ENCODE results near the gene GNA12.
A peak's percentile ranks its signal among the peaks of the same experiment; 100 is the strongest.
"Not testable (repeated sequence)": the region's sequence is repeated elsewhere in the genome, so short reads cannot be mapped to it uniquely, and the experiment has no call there.

GNA12 gene

GRCh38 chr7:2713370-2713769 is 130.7 kb downstream of the GNA12 start:
- no peak for DNase-seq (ENCODE audit: low read depth)

- no peak for DNase-seq (ENCODE audit: low read depth)
These were observed 132.0 kb downstream of the GNA12 start for GRCh38 chr7:2711895-2712675.

DNA sequence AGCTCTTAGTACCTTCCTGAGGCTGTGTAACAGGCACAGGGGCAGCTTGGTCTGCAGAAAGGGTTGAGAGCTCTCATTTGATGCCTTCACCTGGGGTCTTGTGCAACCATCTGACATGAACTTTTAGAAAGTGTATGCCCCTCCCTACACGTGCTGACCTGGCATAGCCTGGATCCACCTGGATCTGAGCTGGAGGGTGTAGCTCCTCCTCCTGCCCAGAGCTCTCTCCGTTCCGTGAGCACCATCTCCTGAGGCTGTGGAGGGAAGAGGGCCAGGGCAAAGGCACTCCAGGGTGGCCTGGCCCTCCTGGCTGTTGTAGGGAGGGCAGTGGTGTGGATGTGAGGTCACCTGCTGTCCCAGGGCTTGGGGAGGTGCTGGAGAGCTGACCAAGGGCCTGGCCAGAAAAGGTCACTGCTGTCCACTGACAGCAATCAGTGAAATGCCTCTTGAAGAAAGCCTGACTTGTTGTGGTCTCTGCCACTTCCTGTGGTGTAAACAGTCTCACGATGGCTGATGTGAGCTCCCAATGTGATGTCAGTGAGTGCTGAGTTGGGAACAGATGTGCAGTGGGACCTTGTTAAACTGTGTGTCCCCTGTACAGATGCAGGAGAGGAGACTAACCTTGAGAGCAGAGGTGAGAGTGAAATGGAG is 133.1 kb downstream of the GNA12 start:
- no peak for DNase-seq (ENCODE audit: low read depth)

DNA sequence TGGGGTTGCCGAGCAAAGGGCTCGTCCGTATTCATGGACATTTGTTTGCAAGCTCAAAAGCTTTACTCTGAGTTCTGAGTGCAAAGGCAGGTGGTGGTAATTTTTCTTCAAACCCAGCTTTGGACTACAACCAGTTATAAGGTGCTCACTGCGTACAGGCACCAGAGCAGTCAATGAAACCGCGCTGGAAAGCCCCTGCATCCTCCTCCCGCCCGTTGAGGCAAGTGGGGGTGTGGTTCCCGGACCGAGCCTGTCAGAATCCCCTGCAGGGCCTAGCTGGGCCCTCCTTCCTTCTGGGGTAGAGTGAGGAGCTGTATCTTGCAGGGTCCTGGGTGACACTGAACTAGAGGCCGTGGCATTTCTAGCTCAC is 133.8 kb downstream of the GNA12 start:
- no peak for DNase-seq (ENCODE audit: low read depth)

DNA sequence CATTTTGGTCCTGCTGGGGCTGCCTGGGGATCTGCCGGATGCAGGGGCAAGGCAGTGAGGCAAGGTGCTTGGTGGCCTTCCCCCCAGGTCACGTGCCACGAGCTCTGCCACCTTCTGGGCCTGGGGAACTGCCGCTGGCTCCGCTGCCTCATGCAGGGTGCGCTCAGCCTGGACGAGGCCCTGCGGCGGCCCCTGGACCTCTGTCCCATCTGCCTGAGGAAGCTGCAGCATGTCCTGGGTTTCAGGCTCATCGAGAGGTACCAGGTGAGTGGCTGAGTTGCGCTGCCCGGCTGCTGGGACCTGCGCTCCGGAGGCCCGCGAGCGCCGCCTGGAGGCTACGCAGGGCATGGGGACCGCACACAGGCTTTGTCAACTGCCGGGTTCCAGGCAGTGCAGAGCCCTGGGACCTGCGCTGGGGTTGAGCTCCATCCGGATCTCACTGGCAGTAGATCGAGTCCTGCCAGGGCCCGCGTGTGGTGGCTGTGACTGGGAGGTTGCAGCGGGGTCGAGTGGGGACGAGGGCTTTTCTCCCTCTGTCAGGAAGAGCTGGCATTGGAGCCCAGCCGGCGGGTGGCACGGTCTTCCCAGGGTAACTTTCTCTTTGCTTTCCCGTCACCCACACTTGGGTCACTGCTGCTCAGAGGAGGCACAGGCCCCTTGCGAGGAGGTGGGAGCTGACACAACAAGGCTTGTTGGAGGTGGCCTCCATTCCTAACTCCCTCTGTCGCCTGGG is 134.4 kb downstream of the GNA12 start:
- peak; percentile 30 for DNase-seq (ENCODE audit: low read depth)

- DNase-seq (ENCODE audit: low read depth), result no peak
These were observed 135.4 kb downstream of the GNA12 start for GRCh38 chr7:2708547-2709310.

DNA sequence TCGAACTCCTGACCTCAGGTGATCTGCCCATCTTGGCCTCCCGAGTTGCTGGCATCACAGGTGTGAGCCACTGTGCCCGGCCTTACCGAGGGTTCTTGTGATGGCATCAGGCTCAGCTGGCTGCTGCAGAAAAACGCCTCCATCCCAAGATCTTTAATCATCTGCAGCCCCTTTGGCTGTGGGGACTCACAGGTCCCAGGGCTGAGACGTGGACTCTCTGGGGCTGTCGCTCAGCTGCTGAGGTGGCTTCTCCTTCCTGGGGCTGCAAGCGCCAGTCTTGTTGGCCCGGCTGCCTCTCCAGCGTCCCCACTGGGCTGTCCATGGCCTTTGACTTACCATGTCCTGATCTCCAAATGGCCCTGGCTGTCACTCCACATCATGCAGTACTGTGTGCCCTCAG is 136.1 kb downstream of the GNA12 start:
- DNase-seq (ENCODE audit: low read depth), result no peak

- DNase-seq (ENCODE audit: low read depth), result no peak
These were observed 136.6 kb downstream of the GNA12 start for GRCh38 chr7:2707481-2707880.

- DNase-seq (ENCODE audit: low read depth), result no peak
These were observed 137.4 kb downstream of the GNA12 start for GRCh38 chr7:2706685-2707126.

DNA sequence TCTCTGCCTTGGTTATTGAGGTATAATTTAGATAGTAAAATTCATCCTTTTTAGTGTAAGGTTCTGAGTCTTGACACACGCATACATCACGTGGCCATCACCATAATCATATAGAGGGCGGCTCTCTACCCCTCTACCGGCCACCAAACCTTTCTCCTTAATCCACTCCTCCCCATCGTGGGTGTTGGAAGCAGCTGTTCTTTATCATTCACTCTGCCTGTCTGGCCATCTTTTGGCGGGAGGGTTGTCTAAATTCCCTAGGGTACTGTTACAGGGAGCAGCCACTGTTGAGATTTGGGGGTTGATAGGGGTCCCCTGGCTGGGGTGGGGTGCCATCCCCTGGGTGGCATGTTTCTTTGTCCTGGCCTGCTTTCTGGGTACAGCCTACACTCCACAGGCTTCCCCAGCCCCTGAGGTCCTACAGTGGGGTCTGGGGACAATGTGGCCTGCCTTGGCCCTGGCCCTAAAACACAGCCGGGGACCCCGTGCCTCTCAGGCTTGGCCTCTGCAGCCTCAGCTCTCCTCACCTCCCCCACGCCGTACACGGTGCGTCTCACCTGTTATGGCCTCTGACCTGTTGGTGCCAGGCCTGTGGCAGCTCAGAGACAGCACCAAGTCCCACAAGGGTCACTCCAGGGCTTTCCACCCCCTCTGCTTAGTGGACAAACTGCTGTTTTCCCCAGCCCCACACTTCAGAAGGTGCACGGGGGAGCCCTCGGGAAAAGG is 138.6 kb downstream of the GNA12 start:
- no peak for DNase-seq (ENCODE audit: low read depth)

- no peak for DNase-seq (ENCODE audit: low read depth)
These were observed 141.5 kb downstream of the GNA12 start for GRCh38 chr7:2702594-2702957.

- peak; percentile 81 for DNase-seq (ENCODE audit: low read depth)
These were observed 142.1 kb downstream of the GNA12 start for GRCh38 chr7:2701832-2702593.

DNA sequence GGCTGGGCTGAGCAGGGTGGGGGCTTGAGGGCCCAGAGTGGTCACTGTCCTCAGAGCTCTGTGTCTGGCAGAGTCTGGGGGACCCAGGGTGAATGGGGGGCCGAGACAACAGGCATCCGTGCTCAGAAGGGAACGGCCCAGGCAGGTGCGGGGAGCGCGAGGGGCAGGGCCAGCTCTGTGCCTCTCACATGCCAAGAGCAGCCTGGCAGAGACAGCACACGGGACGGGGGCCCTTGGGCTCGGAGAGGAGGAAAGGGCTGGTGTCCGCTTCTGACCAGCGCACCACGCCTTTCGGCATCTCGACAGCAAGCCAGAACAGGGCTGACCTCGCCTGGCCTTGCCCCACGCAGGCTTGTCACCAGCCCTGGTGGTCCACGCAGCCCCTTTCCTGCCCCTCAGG is 142.7 kb downstream of the GNA12 start:
- no peak for DNase-seq (ENCODE audit: low read depth)

GRCh38 chr7:2700141-2700850 is 143.8 kb downstream of the GNA12 start:
- no peak for DNase-seq (ENCODE audit: low read depth)

GRCh38 chr7:2699289-2699620 is 144.9 kb downstream of the GNA12 start:
- no peak for DNase-seq (ENCODE audit: low read depth)

DNA sequence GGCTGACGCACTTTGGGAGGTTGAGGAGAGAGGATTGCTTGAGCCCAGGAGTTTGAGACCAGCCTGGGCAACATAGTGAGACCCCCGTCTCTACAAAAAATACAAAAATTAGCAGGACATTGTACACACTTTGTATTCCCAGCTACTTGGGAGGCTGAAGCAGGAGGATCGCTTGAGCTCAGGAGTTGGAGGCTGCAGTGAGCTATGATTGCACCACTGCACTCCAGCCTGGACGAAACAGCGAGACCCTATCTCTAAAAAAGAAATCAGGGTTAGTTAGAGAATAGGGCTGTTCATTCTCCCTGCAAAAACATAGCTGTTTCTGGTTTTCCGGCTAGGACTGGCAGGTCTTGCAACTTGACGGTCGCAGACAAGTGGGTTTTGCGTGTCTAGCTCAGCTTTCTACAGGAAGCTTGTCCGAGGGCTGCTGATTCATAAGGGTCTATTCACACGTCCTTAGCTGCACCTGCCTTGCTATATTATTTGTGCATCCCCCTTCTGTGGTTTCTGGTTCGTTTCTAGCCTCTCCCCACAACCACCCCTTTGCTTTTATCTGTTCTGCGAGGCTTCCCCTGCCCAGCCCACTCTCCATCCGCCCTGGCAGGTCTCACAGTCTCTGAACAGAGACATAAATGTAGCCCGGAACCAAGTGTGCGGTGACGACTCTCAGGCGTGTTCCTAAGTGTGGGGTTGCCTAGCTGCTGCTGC is 145.4 kb downstream of the GNA12 start:
- DNase-seq (ENCODE audit: low read depth), result no peak

GRCh38 chr7:2694122-2694436 is 150.0 kb downstream of the GNA12 start:
- not testable (repeated sequence) for DNase-seq (ENCODE audit: low read depth)

DNA sequence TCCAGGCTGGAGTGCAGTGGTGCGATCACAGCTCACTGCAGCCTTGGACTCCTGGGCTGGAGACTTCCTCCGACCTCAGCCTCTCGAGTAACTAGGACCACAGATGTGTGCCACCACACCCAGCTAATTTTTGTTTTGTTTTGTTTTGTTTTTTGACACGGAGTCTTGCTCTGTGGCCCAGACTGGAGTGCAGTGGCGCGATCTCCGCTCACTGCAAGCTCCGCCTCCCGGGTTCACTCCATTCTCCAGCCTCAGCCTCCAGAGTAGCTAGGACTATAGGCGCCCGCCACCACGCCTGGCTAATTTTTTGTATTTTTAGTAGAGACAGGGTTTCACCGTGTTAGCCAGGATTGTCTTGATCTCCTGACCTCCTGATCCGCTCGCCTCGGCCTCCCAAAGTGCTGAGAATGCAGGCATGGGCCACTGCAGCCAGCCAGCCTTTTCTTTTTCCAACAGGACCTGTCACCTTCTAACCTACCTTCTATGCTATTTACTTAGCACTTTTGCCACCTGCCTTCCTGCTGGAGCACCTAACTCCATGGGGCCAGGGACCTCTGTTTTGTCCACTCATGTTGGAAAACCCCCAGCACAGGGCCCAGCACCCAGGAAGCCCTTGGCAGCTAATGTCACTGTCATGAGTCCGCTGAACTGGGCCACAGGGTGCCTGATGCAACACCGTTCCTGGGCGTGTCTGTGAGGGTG is 150.5 kb downstream of the GNA12 start:
- DNase-seq (ENCODE audit: low read depth), result not testable (repeated sequence)

DNA sequence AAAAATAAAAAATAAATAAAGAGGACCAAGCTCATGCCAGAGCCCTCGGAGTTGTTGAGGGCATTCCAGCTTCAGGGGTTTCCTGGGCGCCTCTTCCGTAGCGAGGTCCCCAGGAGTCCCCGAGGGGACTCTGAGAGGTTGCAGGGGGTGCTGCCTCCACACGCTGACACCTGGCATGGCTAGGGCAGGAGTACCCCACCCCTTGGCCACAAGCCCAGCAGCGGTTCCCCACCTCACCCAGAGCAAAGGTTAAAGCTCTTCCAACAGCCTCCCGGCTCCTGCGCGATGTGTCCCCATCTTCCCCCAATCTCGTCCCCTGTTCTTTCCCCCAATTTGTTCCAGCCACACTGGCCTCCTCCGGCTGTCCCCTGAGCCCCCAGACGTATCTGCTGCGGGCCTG is 151.6 kb downstream of the GNA12 start:
- DNase-seq (ENCODE audit: low read depth), result no peak
